ENCODE data around the gene NUP153. TPM values are rescaled to one million over a fixed set of nuclear protein-coding genes. Genes with fewer than 3 reads are reported as not detected.
A peak's percentile ranks its signal among the peaks of the same experiment; 100 is the strongest.
"Not testable (repeated sequence)": the region's sequence is repeated elsewhere in the genome, so short reads cannot be mapped to it uniquely, and the experiment has no call there.

The NUP153 gene
- total RNA-seq, 1 donor from 2014 or later = 68.7 TPM

DNA sequence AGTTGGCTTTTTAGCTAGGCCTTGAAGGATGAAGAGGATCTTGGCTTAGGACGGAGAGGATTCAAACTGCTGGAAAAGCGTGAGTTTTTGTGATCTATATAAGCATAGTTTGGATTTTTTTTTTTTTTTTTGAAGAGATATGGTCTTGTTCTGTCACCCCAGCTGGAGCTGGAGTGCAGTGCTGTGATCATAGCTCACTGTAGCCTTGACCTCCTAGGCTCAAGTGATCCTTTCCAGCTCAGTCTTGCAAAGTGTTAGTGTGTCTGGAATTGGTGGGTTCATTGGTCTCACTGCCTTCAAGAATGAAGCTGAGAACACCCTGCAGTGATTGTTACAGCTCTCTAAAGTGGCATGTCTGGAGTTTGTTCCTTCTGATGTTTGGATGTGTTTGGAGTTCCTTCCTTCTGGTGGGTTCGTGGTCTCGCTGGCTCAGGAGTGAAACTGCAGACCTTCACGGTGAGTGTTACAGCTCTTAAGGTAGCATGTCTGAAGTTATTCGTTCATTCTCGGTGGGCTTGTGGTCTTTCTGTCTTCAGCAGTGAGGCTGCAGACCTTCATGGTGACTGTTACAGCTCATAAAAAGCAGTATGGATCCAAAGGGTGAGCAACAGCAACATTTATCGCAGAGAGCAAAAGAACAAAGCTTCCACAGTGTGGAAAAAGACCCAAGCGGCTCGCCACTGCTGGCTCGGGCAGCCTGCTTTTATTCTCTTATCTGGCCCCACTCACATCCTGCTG lies 37.5 kb upstream of the NUP153 start:
- Histone ChIP-seq H3K36me3 (no peaks in the 10 kb centered on the region), H3K4me3 (no peak overlapping the region), H3K9ac (no peak overlapping the region), H3K4me1 (no peaks in the 10 kb centered on the region), H3F3A (ENCODE audit: low read depth) (no peaks in the 10 kb centered on the region), H3K79me2 (ENCODE audit: low read depth) (no peaks in the 10 kb centered on the region), H3K9me3 (ENCODE audit: low read depth) (no peaks in the 10 kb centered on the region), H3K27me3 (no peaks in the 10 kb centered on the region), H3K27ac (no peak overlapping the region), H2AFZ (replicated peaks) (no peak overlapping the region), H4K20me1 (ENCODE audit: low read depth) (no peaks in the 10 kb centered on the region), H3K4me2 (no peak overlapping the region)
- peaks cover 2% of the 10 kb centered on the region for H3K27me3 Mint-ChIP-seq (ENCODE audit: insufficient read depth, low read depth)
- no peaks in the 10 kb centered on the region for H3K9me3 Mint-ChIP-seq
- peak overlapping the region; percentile 21 for H3K27ac Mint-ChIP-seq
- no peak overlapping the region for H3K4me3 Mint-ChIP-seq
- H3K36me3 Mint-ChIP-seq = no peaks in the 10 kb centered on the region
- TF ChIP-seq EZH2phosphoT487 (IDR thresholded peaks at IDR 0.05) = no peak
- TF ChIP-seq, protein P1, sequence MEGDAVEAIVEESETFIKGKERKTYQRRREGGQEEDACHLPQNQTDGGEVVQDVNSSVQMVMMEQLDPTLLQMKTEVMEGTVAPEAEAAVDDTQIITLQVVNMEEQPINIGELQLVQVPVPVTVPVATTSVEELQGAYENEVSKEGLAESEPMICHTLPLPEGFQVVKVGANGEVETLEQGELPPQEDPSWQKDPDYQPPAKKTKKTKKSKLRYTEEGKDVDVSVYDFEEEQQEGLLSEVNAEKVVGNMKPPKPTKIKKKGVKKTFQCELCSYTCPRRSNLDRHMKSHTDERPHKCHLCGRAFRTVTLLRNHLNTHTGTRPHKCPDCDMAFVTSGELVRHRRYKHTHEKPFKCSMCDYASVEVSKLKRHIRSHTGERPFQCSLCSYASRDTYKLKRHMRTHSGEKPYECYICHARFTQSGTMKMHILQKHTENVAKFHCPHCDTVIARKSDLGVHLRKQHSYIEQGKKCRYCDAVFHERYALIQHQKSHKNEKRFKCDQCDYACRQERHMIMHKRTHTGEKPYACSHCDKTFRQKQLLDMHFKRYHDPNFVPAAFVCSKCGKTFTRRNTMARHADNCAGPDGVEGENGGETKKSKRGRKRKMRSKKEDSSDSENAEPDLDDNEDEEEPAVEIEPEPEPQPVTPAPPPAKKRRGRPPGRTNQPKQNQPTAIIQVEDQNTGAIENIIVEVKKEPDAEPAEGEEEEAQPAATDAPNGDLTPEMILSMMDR (IDR thresholded peaks at IDR 0.05) = no peak
- no peak for TF ChIP-seq EZH2 (IDR thresholded peaks at IDR 0.05)
- no peak for DNase-seq (ENCODE audit: low spot score)
- no peaks in the 10 kb centered on the region for H3K4me1 Mint-ChIP-seq

DNA sequence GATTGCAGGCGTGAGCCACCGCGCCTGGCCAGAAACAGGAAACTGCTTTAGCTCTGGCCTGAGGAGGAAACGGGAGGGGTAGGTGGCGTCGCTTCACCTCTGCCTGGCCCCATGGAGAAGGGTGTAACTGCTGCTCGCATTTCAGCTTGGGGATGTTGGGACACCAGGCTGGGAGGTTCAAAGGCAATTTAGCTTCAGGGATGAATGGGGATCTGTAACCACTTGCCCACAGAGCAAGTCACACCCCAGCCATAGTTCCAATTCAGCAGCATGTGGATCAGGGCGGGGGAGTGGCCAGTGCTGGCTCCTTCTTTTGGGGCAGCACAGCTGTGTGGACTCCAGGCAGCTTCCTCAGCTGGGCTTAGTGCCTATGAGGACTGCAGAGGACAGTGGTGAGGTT lies 34.8 kb upstream of the NUP153 start:
- Histone ChIP-seq H3K4me2 (no peak overlapping the region), H3K9ac (no peak overlapping the region), H3K4me1 (no peaks in the 10 kb centered on the region), H3K36me3 (no peaks in the 10 kb centered on the region), H3K27me3 (no peaks in the 10 kb centered on the region), H3K27ac (no peak overlapping the region), H3K79me2 (ENCODE audit: low read depth) (no peaks in the 10 kb centered on the region), H2AFZ (replicated peaks) (no peak overlapping the region), H3F3A (ENCODE audit: low read depth) (no peaks in the 10 kb centered on the region), H3K4me3 (no peak overlapping the region), H3K9me3 (ENCODE audit: low read depth) (no peaks in the 10 kb centered on the region), H4K20me1 (ENCODE audit: low read depth) (no peaks in the 10 kb centered on the region)
- DNase-seq (ENCODE audit: low spot score) = no peak
- no peaks in the 10 kb centered on the region for H3K27me3 Mint-ChIP-seq (ENCODE audit: insufficient read depth, low read depth)
- no peaks in the 10 kb centered on the region for H3K4me1 Mint-ChIP-seq
- no peak overlapping the region for H3K27ac Mint-ChIP-seq
- TF ChIP-seq EZH2phosphoT487 (IDR thresholded peaks at IDR 0.05) = no peak
- no peaks in the 10 kb centered on the region for H3K36me3 Mint-ChIP-seq
- H3K4me3 Mint-ChIP-seq = no peak overlapping the region
- H3K9me3 Mint-ChIP-seq = peaks cover 14% of the 10 kb centered on the region

DNA sequence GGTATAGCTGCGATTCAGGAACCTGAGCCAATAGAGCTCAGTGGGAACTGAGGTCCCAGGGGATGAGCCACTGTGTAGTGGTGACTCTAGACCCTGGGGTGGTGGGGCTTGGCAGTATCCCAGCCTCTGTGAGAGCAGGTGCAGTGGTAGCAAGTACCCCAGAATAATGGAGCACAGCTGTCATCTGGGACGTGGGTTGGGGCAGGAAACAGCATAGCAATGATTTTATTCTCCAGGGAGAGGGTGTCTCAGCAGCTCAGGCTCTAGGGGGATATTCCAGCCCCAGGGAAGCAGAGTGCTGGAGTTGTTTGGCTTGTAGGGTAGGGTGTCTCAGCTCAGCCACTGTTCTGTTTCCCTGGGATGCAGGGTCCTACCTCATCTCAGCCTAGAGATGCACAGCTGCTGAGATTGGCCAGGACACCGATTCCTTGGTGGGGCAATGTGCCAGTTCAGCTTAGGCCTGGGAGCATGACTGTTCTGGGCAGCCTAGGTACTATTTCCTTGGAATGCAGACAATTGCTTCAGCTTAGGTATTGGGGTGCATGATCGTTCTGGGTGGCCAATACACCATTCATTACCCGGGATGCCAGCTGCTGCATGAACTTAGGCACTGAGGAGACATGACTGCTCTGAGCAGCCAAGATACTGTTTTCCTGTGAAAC lies 34.0 kb upstream of the NUP153 start:
- H3K27ac Mint-ChIP-seq = no peak overlapping the region
- DNase-seq (ENCODE audit: low spot score) = no peak
- no peaks in the 10 kb centered on the region for H3K36me3 ChIP-seq
- no peaks in the 10 kb centered on the region for H3K79me2 ChIP-seq (ENCODE audit: low read depth)
- no peaks in the 10 kb centered on the region for H3K9me3 ChIP-seq (ENCODE audit: low read depth)
- no peak overlapping the region for H3K4me3 ChIP-seq
- H3K36me3 Mint-ChIP-seq = no peaks in the 10 kb centered on the region
- TF ChIP-seq, protein P1 (IDR thresholded peaks at IDR 0.05) = no peak
- TF ChIP-seq EZH2 (IDR thresholded peaks at IDR 0.05) = no peak
- TF ChIP-seq EZH2phosphoT487 (IDR thresholded peaks at IDR 0.05) = no peak
- no peaks in the 10 kb centered on the region for H3F3A ChIP-seq (ENCODE audit: low read depth)
- H4K20me1 ChIP-seq (ENCODE audit: low read depth) = no peaks in the 10 kb centered on the region
- no peak overlapping the region for H3K27ac ChIP-seq
- no peaks in the 10 kb centered on the region for H3K27me3 ChIP-seq
- no peaks in the 10 kb centered on the region for H3K4me1 ChIP-seq
- no peaks in the 10 kb centered on the region for H3K4me1 Mint-ChIP-seq
- H3K9me3 Mint-ChIP-seq = peaks cover 17% of the 10 kb centered on the region
- H2AFZ ChIP-seq (replicated peaks) = no peak overlapping the region
- no peak overlapping the region for H3K9ac ChIP-seq
- no peak overlapping the region for H3K4me2 ChIP-seq
- no peaks in the 10 kb centered on the region for H3K27me3 Mint-ChIP-seq (ENCODE audit: insufficient read depth, low read depth)
- H3K4me3 Mint-ChIP-seq = no peak overlapping the region

DNA sequence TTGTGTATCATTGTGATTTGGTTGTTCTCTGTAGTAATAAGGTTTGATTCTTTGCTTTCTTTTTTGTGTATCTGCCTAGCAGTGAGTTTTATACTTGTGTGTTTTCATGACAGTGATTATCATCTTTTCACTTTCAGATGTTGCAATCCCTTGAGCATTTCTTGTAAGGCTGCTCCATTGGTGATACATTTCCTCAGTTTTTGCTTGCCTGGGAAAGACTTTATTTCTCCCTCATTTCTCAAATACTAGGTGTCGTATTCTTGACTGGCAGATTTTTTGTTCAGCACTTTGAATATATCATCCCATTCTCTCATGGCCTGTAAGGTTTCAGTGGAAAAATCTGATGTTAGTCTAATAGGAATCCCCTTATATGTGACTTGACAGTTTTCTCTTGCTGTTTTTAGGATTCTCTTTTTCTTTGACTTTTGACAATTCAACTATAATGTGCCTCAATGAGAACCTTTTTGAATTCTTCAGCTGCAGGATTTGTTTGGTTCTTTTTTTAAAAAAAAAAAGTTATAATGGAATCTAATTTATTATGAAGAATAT lies 31.1 kb upstream of the NUP153 start:
- Mint-ChIP-seq H3K4me3 (no peak overlapping the region), H3K27ac (no peak overlapping the region)
- no peak overlapping the region for H3K4me2 ChIP-seq

DNA sequence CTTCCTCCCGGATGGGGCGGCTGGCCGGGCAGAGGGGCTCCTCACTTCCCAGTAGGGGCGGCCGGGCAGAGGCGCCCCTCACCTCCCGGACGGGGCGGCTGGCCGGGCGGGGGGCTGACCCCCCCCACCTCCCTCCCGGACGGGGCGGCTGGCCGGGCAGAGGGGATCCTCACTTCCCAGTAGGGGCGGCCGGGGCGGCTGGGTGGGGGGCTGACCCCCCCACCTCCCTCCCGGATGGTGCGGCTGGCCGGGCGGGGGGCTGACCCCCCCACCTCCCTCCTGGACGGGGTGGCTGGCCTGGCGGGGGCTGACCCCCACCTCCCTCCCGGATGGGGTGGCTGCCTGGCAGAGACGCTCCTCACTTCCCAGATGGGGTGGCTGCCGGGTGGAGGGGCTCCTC lies 28.6 kb upstream of the NUP153 start:
- H3K79me2 ChIP-seq (ENCODE audit: low read depth); H3K9me3 ChIP-seq (ENCODE audit: low read depth); H2AFZ ChIP-seq (replicated peaks); H3K27ac ChIP-seq; H4K20me1 ChIP-seq (ENCODE audit: low read depth); H3K27me3 ChIP-seq; H3K36me3 Mint-ChIP-seq; H3F3A ChIP-seq (ENCODE audit: low read depth); H3K4me3 Mint-ChIP-seq; H3K36me3 ChIP-seq; DNase-seq (ENCODE audit: low spot score); H3K4me1 ChIP-seq; H3K27me3 Mint-ChIP-seq (ENCODE audit: insufficient read depth, low read depth); H3K4me1 Mint-ChIP-seq; H3K27ac Mint-ChIP-seq; H3K9ac ChIP-seq; H3K4me2 ChIP-seq; H3K4me3 ChIP-seq: not testable (repeated sequence)
- H3K9me3 Mint-ChIP-seq = peaks cover 17% of the 10 kb centered on the region

More for the DNA sequence above, 31.1 kb upstream of the NUP153 start:
- H3K27me3 Mint-ChIP-seq (ENCODE audit: insufficient read depth, low read depth) = no peaks in the 10 kb centered on the region
- Histone ChIP-seq H3K4me3 (no peak overlapping the region), H2AFZ (replicated peaks) (no peak overlapping the region), H3F3A (ENCODE audit: low read depth) (no peaks in the 10 kb centered on the region), H3K4me1 (no peaks in the 10 kb centered on the region), H3K36me3 (no peaks in the 10 kb centered on the region), H3K9ac (no peak overlapping the region), H4K20me1 (ENCODE audit: low read depth) (no peaks in the 10 kb centered on the region), H3K9me3 (ENCODE audit: low read depth) (no peaks in the 10 kb centered on the region), H3K27me3 (no peaks in the 10 kb centered on the region), H3K27ac (no peak overlapping the region), H3K79me2 (ENCODE audit: low read depth) (no peaks in the 10 kb centered on the region)
- DNase-seq (ENCODE audit: low spot score) = no peak
- no peaks in the 10 kb centered on the region for H3K36me3 Mint-ChIP-seq
- peaks cover 17% of the 10 kb centered on the region for H3K9me3 Mint-ChIP-seq
- H3K4me1 Mint-ChIP-seq = no peaks in the 10 kb centered on the region
- no peak for TF ChIP-seq EZH2 (IDR thresholded peaks at IDR 0.05)
- no peak for TF ChIP-seq EZH2phosphoT487 (IDR thresholded peaks at IDR 0.05)
- TF ChIP-seq, protein P1 (IDR thresholded peaks at IDR 0.05) = no peak

Data from neural progenitor cell (in vitro differentiated cells).